NOMO-1 treated with DMSO at 0.1 percent for 48 hours (cell line): Measurements from ENCODE around the gene CA7.
"Not testable (repeated sequence)": the region's sequence is repeated elsewhere in the genome, so short reads cannot be mapped to it uniquely, and the experiment has no call there.

ENCODE experiments used
- DNase-seq: peaks from one replicate; lab custom pipeline; 2025; ENCODE audit not compliant: unreplicated experiment; lab: John Stamatoyannopoulos, UW

CA7 gene

GRCh38 chr16:66895999-66896398, 51.8 kb downstream of the CA7 start:
- DNase-seq: no peak

GRCh38 chr16:66896682-66897081, 52.5 kb downstream of the CA7 start:
- DNase-seq: not testable (repeated sequence)

- no peak for DNase-seq
These were observed 54.0 kb downstream of the CA7 start for GRCh38 chr16:66898207-66898606.

GRCh38 chr16:66898933-66899309, 54.7 kb downstream of the CA7 start:
- DNase-seq: no peak

- no peak for DNase-seq
These were observed 55.2 kb downstream of the CA7 start for GRCh38 chr16:66899310-66899944.

- DNase-seq: no peak
These were observed 55.9 kb downstream of the CA7 start for GRCh38 chr16:66899945-66900710.

GRCh38 chr16:66900721-66901441, 56.7 kb downstream of the CA7 start:
- no peak for DNase-seq

- DNase-seq: no peak
These were observed 57.4 kb downstream of the CA7 start for GRCh38 chr16:66901626-66902025.

GRCh38 chr16:66902648-66903543, 58.7 kb downstream of the CA7 start:
- DNase-seq: no peak
